Loucy (cell line): ENCODE measurements around the gene MDN1.

Experiments used
- CTCF ChIP-seq: fragments of 200-600 bp; sonication (generic); conservative IDR thresholded peaks from 2 replicates; pipeline ENCODE4 v1.5.1; 2014; ENCODE audit warnings: mild to moderate bottlenecking, antibody characterized with exemption, low read length
- EZH2phosphoT487 ChIP-seq: fragments of 200-600 bp; IDR thresholded peaks from 2 replicates; pipeline ENCODE4 v1.6.1; 2018; ENCODE audit warnings: antibody characterized with exemption, mild to moderate bottlenecking, moderate library complexity, borderline replicate concordance

- no peak for TF ChIP-seq CTCF
- no peak for TF ChIP-seq EZH2phosphoT487
Observed at GRCh38 chr6:89680150-89680549, 139.4 kb downstream of the MDN1 start.
